ENCODE results near the gene FAM124B.

FAM124B gene, protein sequence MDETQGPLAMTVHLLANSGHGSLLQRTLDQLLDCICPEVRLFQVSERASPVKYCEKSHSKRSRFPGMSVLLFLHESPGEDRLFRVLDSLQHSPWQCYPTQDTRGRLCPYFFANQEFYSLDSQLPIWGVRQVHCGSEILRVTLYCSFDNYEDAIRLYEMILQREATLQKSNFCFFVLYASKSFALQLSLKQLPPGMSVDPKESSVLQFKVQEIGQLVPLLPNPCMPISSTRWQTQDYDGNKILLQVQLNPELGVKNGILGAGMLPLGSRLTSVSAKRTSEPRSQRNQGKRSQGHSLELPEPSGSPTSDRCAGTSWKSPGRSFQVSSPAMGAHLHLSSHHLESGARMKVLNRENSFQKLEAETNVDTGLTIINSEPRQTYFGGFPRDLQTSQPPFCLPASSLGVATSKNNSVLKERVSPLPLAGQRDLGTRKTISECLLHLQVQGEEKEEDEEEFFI

DNA sequence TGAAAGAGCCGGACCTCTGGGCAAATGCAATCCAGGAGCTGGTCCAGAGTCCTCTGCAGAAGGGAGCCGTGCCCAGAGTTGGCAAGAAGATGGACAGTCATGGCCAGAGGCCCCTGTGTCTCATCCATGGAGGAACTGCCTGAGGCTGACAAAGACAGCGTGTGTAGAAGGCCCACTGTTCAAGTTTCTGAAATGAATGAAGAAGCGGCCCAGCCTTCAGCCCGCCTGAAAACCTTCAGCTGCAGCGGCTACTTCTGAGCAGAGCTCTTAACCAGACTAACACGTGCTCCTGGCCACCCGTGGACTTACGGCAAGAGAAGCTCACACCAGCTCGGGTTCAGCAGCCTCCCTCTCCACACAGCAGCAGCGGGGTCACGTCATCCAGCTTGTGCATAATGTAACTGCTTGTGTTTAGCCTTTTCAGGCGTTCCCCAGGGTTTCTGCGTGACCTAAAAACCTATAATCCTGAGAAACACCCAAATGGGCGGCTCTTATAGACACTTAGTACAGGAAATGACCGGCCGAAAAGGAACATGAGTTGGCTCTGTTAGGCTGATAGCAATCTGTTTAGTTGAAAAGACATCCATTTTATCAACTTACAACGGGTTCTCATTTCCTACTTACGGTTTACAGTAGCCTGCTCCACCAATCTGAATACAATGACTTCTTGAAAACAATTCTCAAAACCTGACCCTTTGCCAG is at the start of gene FAM124B:
Gene FAM124B, minus strand, starts transcription at position 467 of the 702 bp plus-strand sequence. Its CDS starts 339 bp downstream, at position 128.
- DNase-seq: peak; percentile 52

DNA sequence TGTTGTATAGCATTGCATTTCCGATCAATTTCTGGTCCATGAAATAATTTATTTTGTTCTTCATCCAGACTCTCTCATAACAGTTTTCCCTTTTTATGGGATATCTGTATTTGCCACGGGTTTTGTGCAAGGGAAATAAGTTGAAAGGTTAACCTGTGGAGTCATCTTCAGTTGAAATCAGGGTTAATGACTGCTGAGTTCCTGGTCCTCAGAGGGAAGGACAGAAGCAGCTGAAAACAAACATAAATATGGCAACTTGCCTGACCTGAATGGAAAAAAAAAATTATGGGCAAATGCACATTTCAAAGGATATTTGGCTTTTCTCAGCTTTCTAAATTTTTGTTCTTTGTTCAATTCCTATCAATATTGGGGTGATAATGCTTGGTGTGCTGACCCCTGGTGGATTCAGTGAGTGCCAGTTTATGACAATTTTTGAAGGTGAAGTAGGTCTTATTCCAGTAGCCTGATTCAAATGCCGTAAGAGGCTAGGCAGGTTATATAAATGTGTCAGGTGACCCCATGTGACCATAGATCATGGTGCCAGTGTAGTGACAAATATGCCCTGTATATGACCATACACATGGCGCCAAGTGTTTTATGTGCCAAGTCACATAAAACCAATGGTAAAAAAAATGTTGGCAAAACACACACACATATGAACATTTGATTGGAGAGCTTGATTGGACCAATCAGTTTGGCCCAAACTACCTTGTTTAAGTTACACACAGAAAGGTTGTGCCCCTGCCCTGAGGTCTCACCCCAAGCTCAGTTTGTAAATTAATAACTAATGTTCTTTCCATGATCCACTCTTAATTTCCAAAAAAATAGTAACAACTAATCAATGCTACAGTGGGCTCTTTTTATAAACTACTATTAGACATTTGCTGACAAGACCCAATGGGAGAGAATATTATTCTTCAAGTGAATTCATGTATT is 47.6 kb upstream of the FAM124B start:
- DNase-seq: peak; percentile 17

DNA sequence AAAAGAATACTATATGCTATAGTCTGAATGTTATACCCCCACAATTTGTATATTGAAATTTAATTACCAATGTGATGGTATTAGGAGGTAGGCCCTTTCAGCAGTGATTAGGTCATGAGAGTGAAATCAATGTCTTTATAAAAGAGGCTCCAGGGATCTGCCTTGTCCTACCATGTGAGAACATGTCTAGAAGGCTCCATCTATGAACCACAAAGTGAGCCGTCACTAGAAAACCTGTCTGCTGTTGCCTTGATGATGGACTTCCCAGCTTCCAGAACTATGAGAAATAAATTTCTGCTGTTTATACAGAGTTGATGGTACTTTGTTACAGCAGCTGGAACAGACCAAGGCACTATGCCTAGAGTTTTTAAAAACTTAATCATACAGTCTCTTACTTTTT is 46.3 kb upstream of the FAM124B start:
- DNase-seq: no peak

- no peak for DNase-seq
These were observed 42.9 kb upstream of the FAM124B start for GRCh38 chr2:224444783-224445182.

- DNase-seq: no peak
These were observed 42.1 kb upstream of the FAM124B start for GRCh38 chr2:224444021-224444420.

- DNase-seq: peak; percentile 15
These were observed 40.4 kb upstream of the FAM124B start for GRCh38 chr2:224442071-224442967.

DNA sequence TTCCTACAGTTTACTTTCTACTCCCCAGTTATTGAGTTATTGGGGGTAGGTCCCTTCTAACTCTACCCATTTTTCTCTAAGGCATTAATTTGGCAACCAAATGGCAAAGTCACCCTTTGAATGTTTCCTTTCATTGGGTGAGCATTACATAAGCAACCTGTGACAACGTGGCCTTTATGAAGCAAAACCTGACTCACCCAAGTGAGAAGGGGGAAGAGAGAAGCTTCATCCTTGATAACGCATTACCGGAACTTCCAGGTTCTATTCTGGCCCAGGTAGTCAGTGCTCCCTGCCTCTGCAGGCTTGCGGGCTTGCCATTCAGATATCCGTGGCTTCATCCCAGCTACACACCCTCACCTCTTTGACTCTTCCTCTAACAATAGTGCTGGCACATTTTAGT is 39.1 kb upstream of the FAM124B start:
- DNase-seq: no peak

GRCh38 chr2:224438726-224439125 is 36.8 kb upstream of the FAM124B start:
- no peak for DNase-seq

- DNase-seq: no peak
These were observed 34.7 kb upstream of the FAM124B start for GRCh38 chr2:224436634-224437033.

DNA sequence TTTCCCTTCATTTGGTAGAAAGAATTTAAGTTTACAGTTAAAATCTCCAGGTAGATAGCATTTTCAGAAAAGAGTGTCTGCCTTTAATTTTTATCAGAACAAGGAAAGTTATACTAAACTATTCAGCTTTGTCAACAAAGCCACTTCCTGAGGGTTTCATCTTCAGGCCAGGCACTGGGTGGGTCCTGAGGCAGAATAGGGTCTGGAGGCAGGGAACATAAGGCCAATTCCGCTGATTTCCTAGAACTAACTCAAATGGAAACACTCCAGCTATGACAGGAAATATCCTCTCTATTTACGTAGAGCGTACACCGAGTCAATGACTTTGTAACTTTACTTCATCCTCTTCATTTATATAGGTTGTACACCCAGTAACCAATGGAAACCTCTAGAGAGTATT is 32.7 kb upstream of the FAM124B start:
- no peak for DNase-seq

DNA sequence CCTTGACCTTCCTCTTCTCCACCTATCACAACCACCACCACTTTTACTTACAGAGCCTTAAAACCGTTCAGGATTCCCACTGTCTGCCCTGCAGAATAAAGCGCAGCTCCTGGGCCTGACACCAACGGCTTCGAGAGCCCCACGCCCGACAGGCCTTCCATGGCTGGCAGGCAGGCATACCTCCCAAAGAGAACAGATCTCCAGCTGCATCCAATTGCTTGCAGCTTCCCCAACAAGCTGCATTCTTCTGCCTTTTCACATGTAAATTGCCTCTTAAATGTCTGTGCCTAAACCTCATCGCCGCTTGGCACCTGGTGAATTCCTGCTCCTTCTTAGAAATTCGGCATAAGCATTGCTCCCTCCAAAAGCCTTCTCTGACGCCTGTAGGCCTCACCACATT is 31.5 kb upstream of the FAM124B start:
- no peak for DNase-seq

DNA sequence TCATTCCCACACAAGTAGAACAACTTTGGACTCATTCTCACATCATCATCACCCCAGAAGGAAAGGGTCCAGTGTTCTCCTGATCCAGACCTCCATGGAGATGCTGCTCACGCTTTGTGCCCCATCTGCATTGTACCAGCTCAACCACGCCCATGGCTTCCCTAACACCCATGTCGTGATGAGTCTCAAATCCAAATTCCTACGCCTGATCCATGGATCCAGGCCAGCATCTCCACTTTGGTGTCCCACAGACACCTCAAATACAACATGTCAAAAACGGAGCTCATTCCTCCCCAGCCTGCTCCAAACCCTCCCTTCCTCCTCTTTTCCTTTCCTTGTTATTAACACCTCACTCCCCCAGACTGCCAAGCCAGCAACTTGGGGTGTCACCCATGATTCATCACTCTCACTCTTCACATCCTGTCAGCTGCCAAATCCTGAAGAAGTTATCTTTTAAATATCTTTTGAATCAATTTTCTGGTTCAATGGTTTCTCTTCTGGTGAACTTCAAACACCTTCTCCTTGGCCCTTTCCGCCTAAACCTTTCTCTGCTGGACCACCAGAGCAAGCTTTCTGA is 30.2 kb upstream of the FAM124B start:
- peak; percentile 7 for DNase-seq

- DNase-seq: no peak
These were observed 27.5 kb upstream of the FAM124B start for GRCh38 chr2:224429441-224429810.

DNA sequence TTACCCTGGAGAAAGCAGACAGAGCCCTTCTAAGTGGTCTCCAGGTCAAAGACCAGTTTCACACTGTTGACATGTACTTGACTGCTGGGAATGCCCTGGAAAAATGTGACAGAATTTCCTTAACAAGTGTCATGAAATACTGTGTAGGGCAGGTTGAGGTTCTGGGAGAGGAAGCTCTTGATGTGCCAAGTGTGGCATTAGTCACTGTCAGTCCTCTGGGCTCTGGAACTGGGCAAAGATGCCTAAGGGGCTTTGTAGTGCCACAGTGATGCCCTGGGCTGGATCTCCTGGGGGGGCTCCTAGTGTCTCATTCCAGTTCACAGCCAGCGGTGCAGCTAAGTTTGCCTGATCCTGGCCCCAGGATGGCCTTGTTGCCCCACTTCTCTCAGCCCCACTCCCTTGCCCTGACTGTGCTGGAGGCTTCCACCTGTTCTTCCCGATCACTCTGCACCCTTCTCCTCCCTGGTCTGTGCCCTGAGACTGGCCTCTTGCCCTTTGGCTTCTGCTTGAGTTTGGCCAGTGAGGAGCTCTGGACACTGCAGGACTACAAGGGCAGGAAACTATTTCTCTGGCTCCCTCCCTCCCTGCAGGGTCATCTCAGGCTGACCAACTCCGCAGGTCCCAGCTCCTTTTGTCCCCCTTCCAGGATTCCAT is 27.0 kb upstream of the FAM124B start:
- no peak for DNase-seq

- no peak for DNase-seq
These were observed 25.6 kb upstream of the FAM124B start for GRCh38 chr2:224427471-224427870.

DNA sequence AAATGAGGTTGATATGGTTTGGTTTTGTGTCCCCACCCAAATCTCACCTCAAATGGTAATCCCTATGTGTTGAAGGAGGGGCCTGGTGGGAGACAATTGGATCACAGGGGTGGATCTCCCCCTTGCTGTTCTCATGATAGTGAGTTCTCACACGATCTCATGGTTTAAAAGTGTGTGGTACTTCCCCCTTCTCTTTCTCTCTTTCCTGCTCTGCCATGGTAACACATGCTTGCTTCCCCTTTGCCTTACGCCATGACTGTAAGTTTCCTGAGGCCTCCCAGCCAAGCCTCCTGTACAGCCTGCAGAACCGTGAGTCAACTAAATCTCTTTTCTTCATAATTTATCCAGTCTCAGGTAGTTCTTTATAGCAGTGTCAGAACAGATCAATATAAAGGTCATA is 24.7 kb upstream of the FAM124B start:
- DNase-seq: no peak

DNA sequence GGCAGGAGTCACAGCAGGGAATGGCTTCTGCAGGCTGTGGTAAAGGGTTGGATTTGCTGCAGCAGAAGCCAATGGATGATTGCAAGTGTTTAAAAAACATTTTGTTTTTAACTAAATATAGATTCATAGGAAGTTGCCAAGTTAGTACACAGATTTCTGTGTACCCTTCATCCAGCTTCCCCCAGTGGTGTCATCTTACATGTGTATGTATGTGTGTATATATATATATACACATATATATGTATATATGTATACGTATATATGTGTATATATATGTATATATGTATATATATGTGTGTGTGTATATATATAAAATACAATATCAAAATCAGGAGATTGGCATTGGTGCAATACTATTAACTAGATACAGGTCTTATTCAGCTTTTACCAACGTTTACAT is 19.2 kb upstream of the FAM124B start:
- DNase-seq: no peak

DNA sequence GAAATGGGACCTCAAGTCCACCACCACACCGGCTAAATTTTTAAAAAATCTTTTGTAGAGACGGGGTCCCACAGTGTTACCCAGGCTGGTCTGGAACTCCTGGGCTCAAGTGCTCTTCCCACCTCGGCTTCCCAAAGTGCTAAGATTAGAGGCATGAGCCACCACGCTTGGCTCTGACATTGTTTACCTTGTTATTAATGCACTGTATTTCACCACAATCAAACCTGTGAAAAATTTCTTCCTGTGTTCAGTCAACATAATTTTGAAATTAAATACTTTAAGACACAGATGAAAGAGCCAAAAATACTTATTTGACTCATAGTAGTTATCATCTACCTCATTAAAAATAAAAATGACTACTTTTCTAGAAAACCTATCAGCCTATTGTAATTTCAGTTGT is 16.0 kb upstream of the FAM124B start:
- no peak for DNase-seq

GRCh38 chr2:224417361-224417729 is 15.4 kb upstream of the FAM124B start:
- no peak for DNase-seq

- no peak for DNase-seq
These were observed 14.9 kb upstream of the FAM124B start for GRCh38 chr2:224416656-224417360.

- no peak for DNase-seq
These were observed 11.5 kb upstream of the FAM124B start for GRCh38 chr2:224413381-224413780.

Measured in activated CD4-positive, alpha-beta T cell treated with anti-CD3 and anti-CD28 coated beads for 48 hours (primary cell).